Keratinocyte (primary cell): ENCODE data around the gene RAD9A.

Experiments
- CTCF ChIP-seq, 3 experiments: IDR thresholded peaks in 1 of 3; conservative IDR thresholded peaks in 1 of 3; optimal IDR thresholded peaks in 1 of 3; 2 replicates in 2 of 3; 3 replicates in 1 of 3; pipeline versions ENCODE3 to v1.5.1; 2011; ENCODE audit warnings: low read length in 3 of 3, mild to moderate bottlenecking in 3 of 3, moderate library complexity in 2 of 3, control low read depth in 1 of 3, inconsistent platforms in 1 of 3; ENCODE audit not compliant: insufficient read depth in 2 of 3; ENCODE audit errors: extremely low read depth in 1 of 3
- EZH2 ChIP-seq: IDR thresholded peaks from one replicate; pipeline ENCODE4 v1.6.1; 2012; ENCODE audit warnings: inconsistent platforms, mild to moderate bottlenecking, low read length, moderate library complexity

- peak; percentile 40 to 71 (median 54) for TF ChIP-seq CTCF (optimal IDR thresholded peaks at IDR 0.05 in 1 of 3, IDR thresholded peaks at IDR 0.05 in 1 of 3, conservative IDR thresholded peaks at IDR 0.05 in 1 of 3; ENCODE audit: extremely low read depth in 1 of 3, insufficient read depth in 2 of 3, low read length in 3 of 3)
- no peak for TF ChIP-seq EZH2
These were observed 47.8 kb downstream of the RAD9A start for GRCh38 chr11:67439321-67440228.
